H9 (cell line): ENCODE results near the gene MTHFD1L. TPM values are rescaled to one million over a fixed set of nuclear protein-coding genes. Genes with fewer than 3 reads are reported as not detected.

Experiments used
- DNase-seq: peaks from one replicate; pipeline ENCODE4 v3.0.0-alpha.2; 2017
- H2AFZ ChIP-seq: one replicate; pipeline ENCODE4 v1.6.1; 2013; ENCODE audit warnings: mild to moderate bottlenecking, low read length, control low read depth, moderate library complexity
- H2AK5ac ChIP-seq: 2 replicates; pipeline ENCODE4 v1.6.1; 2013; ENCODE audit warnings: low read length, control low read depth, mixed read lengths; ENCODE audit not compliant: insufficient read length
- H2BK120ac ChIP-seq: one replicate; pipeline ENCODE4 v1.6.1; 2013; ENCODE audit warnings: low read depth, mild to moderate bottlenecking, low read length, control low read depth, inconsistent platforms; ENCODE audit not compliant: poor library complexity, severe bottlenecking
- H2BK12ac ChIP-seq: 2 replicates; pipeline ENCODE4 v1.6.1; 2013; ENCODE audit warnings: low read length, control low read depth, mixed read lengths, low read depth; ENCODE audit not compliant: insufficient read length
- H2BK15ac ChIP-seq: 2 replicates; pipeline ENCODE4 v1.6.1; 2013; ENCODE audit warnings: low read depth, low read length, control low read depth
- H2BK20ac ChIP-seq: one replicate; pipeline ENCODE4 v1.6.1; 2013; ENCODE audit warnings: low read depth, mild to moderate bottlenecking, low read length, control low read depth, inconsistent platforms; ENCODE audit not compliant: poor library complexity, severe bottlenecking
- H2BK5ac ChIP-seq: 2 replicates; pipeline ENCODE4 v1.6.1; 2013; ENCODE audit warnings: low read length, control low read depth, mixed read lengths; ENCODE audit not compliant: insufficient read length
- H3K14ac ChIP-seq: 2 replicates; pipeline ENCODE4 v1.6.1; 2013; ENCODE audit warnings: low read length, control low read depth; ENCODE audit not compliant: insufficient read depth
- H3K18ac ChIP-seq: 2 replicates; pipeline ENCODE4 v1.6.1; 2013; ENCODE audit warnings: low read depth, mild to moderate bottlenecking, mixed read lengths, low read length, control low read depth; ENCODE audit not compliant: insufficient read length
- H3K23ac ChIP-seq: 2 replicates; pipeline ENCODE4 v1.6.1; 2013; ENCODE audit warnings: low read length, control low read depth, mixed read lengths, low read depth; ENCODE audit not compliant: insufficient read length
- H3K23me2 ChIP-seq: 2 replicates; pipeline ENCODE4 v1.6.1; 2013; ENCODE audit warnings: low read depth, mild to moderate bottlenecking, mixed read lengths, low read length, control low read depth; ENCODE audit not compliant: insufficient read length, poor library complexity, severe bottlenecking
- H3K27ac ChIP-seq: 2 replicates; pipeline ENCODE4 v1.5.1; 2013; ENCODE audit warnings: low read length, control low read depth, mixed read lengths, low read depth; ENCODE audit not compliant: insufficient read length
- H3K27me3 ChIP-seq: 2 replicates; pipeline ENCODE4 v1.6.1; 2013; ENCODE audit warnings: low read length, control low read depth, inconsistent platforms; ENCODE audit not compliant: insufficient read depth
- H3K4ac ChIP-seq: 2 replicates; pipeline ENCODE4 v1.6.1; 2013; ENCODE audit warnings: low read depth, mild to moderate bottlenecking, control low read depth, inconsistent platforms, low read length, moderate library complexity
- H3K4me1 ChIP-seq: 2 replicates; pipeline ENCODE4 v1.6.1; 2013; ENCODE audit warnings: low read length, control low read depth, inconsistent platforms; ENCODE audit not compliant: insufficient read depth
- H3K4me2 ChIP-seq: 2 replicates; pipeline ENCODE4 v1.6.1; 2013; ENCODE audit warnings: low read length, control low read depth, mixed read lengths; ENCODE audit not compliant: insufficient read length, insufficient read depth
- H3K56ac ChIP-seq: 2 replicates; pipeline ENCODE4 v1.6.1; 2013; ENCODE audit warnings: low read depth, mild to moderate bottlenecking, mixed read lengths, low read length, control low read depth; ENCODE audit not compliant: insufficient read length
- H3K79me1 ChIP-seq: 2 replicates; pipeline ENCODE4 v1.6.1; 2013; ENCODE audit warnings: low read depth, mild to moderate bottlenecking, moderate library complexity, low read length, control low read depth, inconsistent platforms; ENCODE audit not compliant: insufficient read depth, poor library complexity, severe bottlenecking
- H3K79me2 ChIP-seq: 2 replicates; pipeline ENCODE4 v1.6.1; 2013; ENCODE audit warnings: low read length, control low read depth, inconsistent platforms; ENCODE audit not compliant: insufficient read depth
- H3K9ac ChIP-seq: 2 replicates; pipeline ENCODE4 v1.6.1; 2013; ENCODE audit warnings: low read length, control low read depth, mixed read lengths; ENCODE audit not compliant: insufficient read length; ENCODE audit errors: extremely low read depth
- H3K9me3 ChIP-seq: one replicate; pipeline ENCODE4 v1.6.1; 2013; ENCODE audit warnings: low read depth, low read length, inconsistent platforms; ENCODE audit not compliant: control insufficient read depth
- H3T11ph ChIP-seq: one replicate; pipeline ENCODE4 v1.6.1; 2013; ENCODE audit warnings: mild to moderate bottlenecking, low read length, control low read depth, inconsistent platforms
- H4K20me1 ChIP-seq: one replicate; pipeline ENCODE4 v1.6.1; 2013; ENCODE audit not compliant: control insufficient read depth, insufficient read length, insufficient read depth
- H4K5ac ChIP-seq: 2 replicates; pipeline ENCODE4 v1.6.1; 2013; ENCODE audit warnings: low read depth, mild to moderate bottlenecking, mixed read lengths, low read length, control low read depth; ENCODE audit not compliant: insufficient read length
- H4K8ac ChIP-seq: replicated peaks from 2 replicates; pipeline ENCODE4 v1.6.1; 2013; ENCODE audit warnings: low read length, control low read depth, mixed read lengths, low read depth; ENCODE audit not compliant: insufficient read length
- H4K91ac ChIP-seq: 2 replicates; pipeline ENCODE4 v1.6.1; 2013; ENCODE audit warnings: low read depth, mild to moderate bottlenecking, moderate library complexity, mixed read lengths, low read length, control low read depth; ENCODE audit not compliant: insufficient read length
- H3K27ac Mint-ChIP-seq, 3 experiments: 2 replicates in 2 of 3; 3 replicates in 1 of 3; pipeline ENCODE4 v1.8.0; 2020 to 2021; ENCODE audit warnings: mixed read lengths in 3 of 3, mild to moderate bottlenecking in 1 of 3, moderate library complexity in 1 of 3
- H3K27me3 Mint-ChIP-seq: 2 replicates; pipeline ENCODE4 v1.8.0; 2021; ENCODE audit warnings: low read depth, mild to moderate bottlenecking, moderate library complexity, mixed read lengths
- H3K36me3 Mint-ChIP-seq, 3 experiments: 2 replicates in 2 of 3; 3 replicates in 1 of 3; pipeline ENCODE4 v1.8.0; 2020 to 2021; ENCODE audit warnings: low read depth in 3 of 3, mixed read lengths in 3 of 3; ENCODE audit not compliant: insufficient read depth in 1 of 3
- H3K4me1 Mint-ChIP-seq, 2 experiments: 2 replicates each; pipeline ENCODE4 v1.8.0; 2020; ENCODE audit warnings: mixed read lengths in 2 of 2
- H3K4me3 Mint-ChIP-seq, 2 experiments: 2 replicates in 1 of 2; 3 replicates in 1 of 2; pipeline ENCODE4 v1.8.0; 2020 to 2021; ENCODE audit warnings: mild to moderate bottlenecking in 2 of 2, mixed read lengths in 2 of 2, moderate library complexity in 1 of 2
- H3K9me3 Mint-ChIP-seq, 2 experiments: 2 replicates in 1 of 2; 3 replicates in 1 of 2; pipeline ENCODE4 v1.8.0; 2020; ENCODE audit warnings: mild to moderate bottlenecking in 2 of 2, mixed read lengths in 2 of 2, moderate library complexity in 1 of 2
- WGBS: extraction: QIAGEN DNeasy Blood & Tissue Kit; methylation state at CpG from one replicate; pipeline ENCODE4 v1.1.7; 2013; ENCODE audit warnings: missing lambda C conversion rate, low lambda C conversion rate, mixed read lengths; ENCODE audit not compliant: insufficient read length; ENCODE audit errors: extremely low coverage; 5-methylcytosine and 5-hydroxymethylcytosine counted together
- total RNA-seq: library from RNA; stranded (reverse); gene quantifications from 2 replicates; pipeline ENCODE4 v1.2.1, GENCODE V29; 2021
- TF ChIP-seq, protein P1 (sequence below): fragments of 200-600 bp; sonication (generic); conservative IDR thresholded peaks from 3 replicates; pipeline ENCODE4 v1.8.0; 2021; ENCODE audit warnings: antibody characterized with exemption, mild to moderate bottlenecking

MTHFD1L gene
- total RNA-seq, 1 experiment from 2014 or later: 90.2 TPM

DNA sequence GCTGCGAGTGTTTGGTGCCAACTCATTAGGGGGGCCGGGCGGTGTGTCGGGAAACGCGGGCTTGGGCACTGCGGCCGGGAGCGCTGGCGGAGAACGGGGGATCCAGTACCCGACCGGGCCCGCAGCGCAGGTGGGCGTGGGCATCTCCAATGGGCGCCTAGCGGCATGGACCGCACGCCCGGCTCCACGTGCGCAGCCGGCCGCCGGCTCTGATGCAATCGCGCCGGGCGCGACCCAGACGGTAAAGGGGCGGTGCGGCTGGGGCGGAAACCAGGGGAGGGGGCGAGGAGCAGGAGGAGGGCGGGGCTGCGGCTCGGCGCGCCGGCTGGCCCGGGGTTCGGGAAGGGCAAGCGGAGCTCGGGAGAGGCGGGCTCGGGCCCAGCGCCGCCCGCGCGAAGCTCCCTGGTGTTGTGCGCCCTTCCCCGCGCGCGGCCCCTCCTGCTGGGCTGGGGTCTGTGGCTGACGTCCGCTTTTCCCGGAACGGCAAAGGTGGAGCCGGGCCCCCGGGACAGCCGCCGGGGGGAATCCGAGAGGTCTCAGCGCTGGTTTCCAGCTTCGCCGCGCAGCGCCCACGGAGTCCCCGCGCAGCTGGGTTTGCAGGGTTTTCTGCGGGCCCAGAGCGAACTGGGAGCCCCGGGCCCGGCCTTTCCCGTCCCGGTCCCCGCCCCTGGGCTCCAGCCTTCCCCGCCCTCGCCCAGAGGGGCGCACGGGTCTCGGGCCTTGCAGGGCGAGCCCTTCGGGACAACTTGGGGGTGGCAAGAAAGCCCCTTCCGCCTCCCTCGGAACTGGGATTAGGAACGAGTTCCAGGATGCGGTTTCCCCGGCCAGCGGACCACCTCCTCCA is 867 bp downstream of the MTHFD1L start:
- no peak overlapping the region for H4K5ac ChIP-seq
- no peaks in the 10 kb centered on the region for H4K20me1 ChIP-seq
- Mint-ChIP-seq H3K4me1 (peaks cover 10% of the 10 kb centered on the region in 2 experiments), H3K27me3 (peaks cover 8% of the 10 kb centered on the region), H3K36me3 (peaks cover 2 to 13% (median 3%) of the 10 kb centered on the region in 3 experiments), H3K4me3 (peak overlapping the region; percentile 86 to 95), H3K9me3 (no peaks in the 10 kb centered on the region), H3K27ac (peak overlapping the region; percentile 97 to 99 (median 98); a peak in 6 of 7 replicates)
- no CpG with 5 or more reads among the region's 95 CpGs for WGBS
- H3T11ph ChIP-seq: no peak overlapping the region
- peak; percentile 91 for DNase-seq
- H3K56ac ChIP-seq: no peak overlapping the region
- peak overlapping the region; percentile 48 for H3K4me2 ChIP-seq
- H3K23me2 ChIP-seq: peaks cover 3% of the 10 kb centered on the region
- no peaks in the 10 kb centered on the region for H3K9me3 ChIP-seq
- H3K9ac ChIP-seq: peak overlapping the region; percentile 70
- peak overlapping the region; percentile 81 for H3K18ac ChIP-seq
- no peak overlapping the region for H2BK5ac ChIP-seq
- H3K27me3 ChIP-seq: no peaks in the 10 kb centered on the region
- peak overlapping the region; percentile 53 for H2BK120ac ChIP-seq
- H3K27ac ChIP-seq: no peak overlapping the region
- H3K14ac ChIP-seq: peak overlapping the region; percentile 86; the same call in 1 of the 2 replicates
- H2BK15ac ChIP-seq: no peak overlapping the region; the same call in 1 of the 2 replicates
- H2AK5ac ChIP-seq: no peak overlapping the region
- no peak overlapping the region for H4K91ac ChIP-seq
- H3K4ac ChIP-seq: no peak overlapping the region; the same call in 1 of the 2 replicates
- H3K79me1 ChIP-seq: peaks cover 3% of the 10 kb centered on the region
- H3K79me2 ChIP-seq: peaks cover 22% of the 10 kb centered on the region; the same call in 1 of the 2 replicates
- no peak overlapping the region for H4K8ac ChIP-seq
- no peaks in the 10 kb centered on the region for H3K4me1 ChIP-seq
- TF ChIP-seq, protein P1, sequence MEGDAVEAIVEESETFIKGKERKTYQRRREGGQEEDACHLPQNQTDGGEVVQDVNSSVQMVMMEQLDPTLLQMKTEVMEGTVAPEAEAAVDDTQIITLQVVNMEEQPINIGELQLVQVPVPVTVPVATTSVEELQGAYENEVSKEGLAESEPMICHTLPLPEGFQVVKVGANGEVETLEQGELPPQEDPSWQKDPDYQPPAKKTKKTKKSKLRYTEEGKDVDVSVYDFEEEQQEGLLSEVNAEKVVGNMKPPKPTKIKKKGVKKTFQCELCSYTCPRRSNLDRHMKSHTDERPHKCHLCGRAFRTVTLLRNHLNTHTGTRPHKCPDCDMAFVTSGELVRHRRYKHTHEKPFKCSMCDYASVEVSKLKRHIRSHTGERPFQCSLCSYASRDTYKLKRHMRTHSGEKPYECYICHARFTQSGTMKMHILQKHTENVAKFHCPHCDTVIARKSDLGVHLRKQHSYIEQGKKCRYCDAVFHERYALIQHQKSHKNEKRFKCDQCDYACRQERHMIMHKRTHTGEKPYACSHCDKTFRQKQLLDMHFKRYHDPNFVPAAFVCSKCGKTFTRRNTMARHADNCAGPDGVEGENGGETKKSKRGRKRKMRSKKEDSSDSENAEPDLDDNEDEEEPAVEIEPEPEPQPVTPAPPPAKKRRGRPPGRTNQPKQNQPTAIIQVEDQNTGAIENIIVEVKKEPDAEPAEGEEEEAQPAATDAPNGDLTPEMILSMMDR: no peak
- H2AFZ ChIP-seq: no peak overlapping the region
- H2BK12ac ChIP-seq: no peak overlapping the region
- no peak overlapping the region for H3K23ac ChIP-seq
- H2BK20ac ChIP-seq: no peak overlapping the region
